ENCODE measurements around the gene PLXNA1.

The PLXNA1 gene

GRCh38 chr3:126982471-126983175, at the start of gene PLXNA1:
Gene PLXNA1 (plus strand): TSS chr3:126983115. CDS start chr3:126988594, 5,479 bp downstream.
- DNase-seq, result peak; percentile 74

- DNase-seq, result no peak
These were observed 48.8 kb upstream of the PLXNA1 start for GRCh38 chr3:126934031-126934531.

- DNase-seq, result no peak
These were observed 47.9 kb upstream of the PLXNA1 start for GRCh38 chr3:126934991-126935390.

- DNase-seq, result no peak
These were observed 47.0 kb upstream of the PLXNA1 start for GRCh38 chr3:126935756-126936509.

- DNase-seq, result no peak
These were observed 46.0 kb upstream of the PLXNA1 start for GRCh38 chr3:126936853-126937425.

- no peak for DNase-seq
These were observed 45.4 kb upstream of the PLXNA1 start for GRCh38 chr3:126937533-126937932.

- no peak for DNase-seq
These were observed 44.9 kb upstream of the PLXNA1 start for GRCh38 chr3:126937973-126938372.

GRCh38 chr3:126938520-126939337, 44.2 kb upstream of the PLXNA1 start:
- no peak for DNase-seq

- DNase-seq, result no peak
These were observed 43.6 kb upstream of the PLXNA1 start for GRCh38 chr3:126939338-126939718.

- no peak for DNase-seq
These were observed 43.2 kb upstream of the PLXNA1 start for GRCh38 chr3:126939733-126940132.

GRCh38 chr3:126941721-126942270, 41.1 kb upstream of the PLXNA1 start:
- DNase-seq, result no peak

GRCh38 chr3:126944089-126944965, 38.6 kb upstream of the PLXNA1 start:
- DNase-seq, result no peak

GRCh38 chr3:126945171-126945721, 37.7 kb upstream of the PLXNA1 start:
- no peak for DNase-seq

GRCh38 chr3:126945891-126946290, 37.0 kb upstream of the PLXNA1 start:
- DNase-seq, result no peak

GRCh38 chr3:126946405-126946804, 36.5 kb upstream of the PLXNA1 start:
- DNase-seq, result no peak

- DNase-seq, result no peak
These were observed 35.5 kb upstream of the PLXNA1 start for GRCh38 chr3:126947429-126947828.

GRCh38 chr3:126948980-126949535, 33.9 kb upstream of the PLXNA1 start:
- DNase-seq, result no peak

GRCh38 chr3:126951561-126951960, 31.4 kb upstream of the PLXNA1 start:
- DNase-seq, result no peak

- DNase-seq, result no peak
These were observed 30.5 kb upstream of the PLXNA1 start for GRCh38 chr3:126952261-126952982.

GRCh38 chr3:126952983-126953660, 29.8 kb upstream of the PLXNA1 start:
- DNase-seq, result no peak

Measured in NCI-H1436 (cell line).